ENCODE results near the gene SLC47A2.
"Not testable (repeated sequence)": the region's sequence is repeated elsewhere in the genome, so short reads cannot be mapped to it uniquely, and the experiment has no call there.

SLC47A2 gene, protein sequence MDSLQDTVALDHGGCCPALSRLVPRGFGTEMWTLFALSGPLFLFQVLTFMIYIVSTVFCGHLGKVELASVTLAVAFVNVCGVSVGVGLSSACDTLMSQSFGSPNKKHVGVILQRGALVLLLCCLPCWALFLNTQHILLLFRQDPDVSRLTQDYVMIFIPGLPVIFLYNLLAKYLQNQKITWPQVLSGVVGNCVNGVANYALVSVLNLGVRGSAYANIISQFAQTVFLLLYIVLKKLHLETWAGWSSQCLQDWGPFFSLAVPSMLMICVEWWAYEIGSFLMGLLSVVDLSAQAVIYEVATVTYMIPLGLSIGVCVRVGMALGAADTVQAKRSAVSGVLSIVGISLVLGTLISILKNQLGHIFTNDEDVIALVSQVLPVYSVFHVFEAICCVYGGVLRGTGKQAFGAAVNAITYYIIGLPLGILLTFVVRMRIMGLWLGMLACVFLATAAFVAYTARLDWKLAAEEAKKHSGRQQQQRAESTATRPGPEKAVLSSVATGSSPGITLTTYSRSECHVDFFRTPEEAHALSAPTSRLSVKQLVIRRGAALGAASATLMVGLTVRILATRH

GRCh38 chr17:19716108-19717030 lies at the start of gene SLC47A2:
Gene SLC47A2, minus strand, starts transcription at chr17:19716584. Its CDS starts 29 bp downstream, at chr17:19716555.
- no peak for DNase-seq

DNA sequence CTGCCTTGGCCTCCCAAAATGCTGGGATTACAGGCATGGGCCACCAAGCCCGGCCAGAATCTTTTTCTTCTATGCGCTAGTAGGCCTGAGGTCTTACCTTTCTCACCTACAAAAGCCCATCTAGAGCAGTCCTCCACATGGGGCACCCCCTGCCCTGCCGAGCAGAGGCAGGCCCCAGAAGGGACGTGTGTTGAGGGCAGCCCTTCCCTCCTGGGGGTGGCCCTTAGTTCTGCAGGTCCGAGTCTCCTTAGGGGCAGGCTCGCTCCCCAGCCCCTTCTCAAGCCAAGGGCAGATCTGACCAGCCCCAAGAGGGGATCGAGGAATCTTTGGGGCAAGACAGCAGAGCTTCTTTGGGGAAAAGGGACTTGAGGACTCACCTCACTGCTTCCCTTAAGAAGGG lies 49.6 kb upstream of the SLC47A2 start:
- no peak for DNase-seq

DNA sequence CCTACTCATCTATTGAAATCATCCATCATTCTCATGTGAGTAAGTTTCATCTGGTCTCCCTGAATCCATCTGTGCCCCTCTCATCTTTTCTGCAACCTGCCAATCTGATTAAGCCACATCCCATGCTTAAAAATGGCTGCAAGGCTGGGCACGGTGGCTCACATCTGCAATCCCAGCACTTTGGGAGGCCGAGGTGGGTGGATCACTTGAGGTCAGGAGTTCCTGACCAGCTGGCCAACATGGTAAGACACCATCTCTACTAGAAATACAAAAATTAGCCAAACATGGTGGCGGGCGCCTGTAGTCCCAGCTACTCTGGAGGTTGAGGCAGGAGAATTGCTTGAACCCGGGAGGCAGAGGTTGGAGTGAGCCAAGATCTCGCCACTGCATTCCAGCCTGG lies 47.6 kb upstream of the SLC47A2 start:
- DNase-seq = not testable (repeated sequence)

GRCh38 chr17:19763416-19763815 lies 47.0 kb upstream of the SLC47A2 start:
- no peak for DNase-seq

GRCh38 chr17:19762515-19762961 lies 46.2 kb upstream of the SLC47A2 start:
- peak; percentile 42 for DNase-seq

DNA sequence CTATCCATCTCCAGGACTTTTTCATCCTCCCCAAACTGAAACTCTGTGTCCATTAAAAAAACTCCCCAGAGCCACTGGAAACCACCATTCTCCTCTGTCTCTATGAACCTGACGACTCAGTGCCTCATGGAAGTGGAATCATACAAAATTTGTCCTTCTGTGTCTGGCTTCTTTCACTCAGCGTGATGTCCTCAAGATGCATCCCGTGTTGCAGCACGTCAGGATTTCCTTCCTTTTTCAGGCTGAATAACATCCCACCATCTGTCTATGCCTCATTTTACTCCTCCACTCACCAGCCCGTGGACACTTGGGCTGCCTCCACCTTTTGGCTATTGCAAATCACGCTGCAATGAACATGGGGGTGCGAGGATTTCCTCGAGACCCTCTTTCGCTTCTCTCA lies 44.4 kb upstream of the SLC47A2 start:
- no peak for DNase-seq

DNA sequence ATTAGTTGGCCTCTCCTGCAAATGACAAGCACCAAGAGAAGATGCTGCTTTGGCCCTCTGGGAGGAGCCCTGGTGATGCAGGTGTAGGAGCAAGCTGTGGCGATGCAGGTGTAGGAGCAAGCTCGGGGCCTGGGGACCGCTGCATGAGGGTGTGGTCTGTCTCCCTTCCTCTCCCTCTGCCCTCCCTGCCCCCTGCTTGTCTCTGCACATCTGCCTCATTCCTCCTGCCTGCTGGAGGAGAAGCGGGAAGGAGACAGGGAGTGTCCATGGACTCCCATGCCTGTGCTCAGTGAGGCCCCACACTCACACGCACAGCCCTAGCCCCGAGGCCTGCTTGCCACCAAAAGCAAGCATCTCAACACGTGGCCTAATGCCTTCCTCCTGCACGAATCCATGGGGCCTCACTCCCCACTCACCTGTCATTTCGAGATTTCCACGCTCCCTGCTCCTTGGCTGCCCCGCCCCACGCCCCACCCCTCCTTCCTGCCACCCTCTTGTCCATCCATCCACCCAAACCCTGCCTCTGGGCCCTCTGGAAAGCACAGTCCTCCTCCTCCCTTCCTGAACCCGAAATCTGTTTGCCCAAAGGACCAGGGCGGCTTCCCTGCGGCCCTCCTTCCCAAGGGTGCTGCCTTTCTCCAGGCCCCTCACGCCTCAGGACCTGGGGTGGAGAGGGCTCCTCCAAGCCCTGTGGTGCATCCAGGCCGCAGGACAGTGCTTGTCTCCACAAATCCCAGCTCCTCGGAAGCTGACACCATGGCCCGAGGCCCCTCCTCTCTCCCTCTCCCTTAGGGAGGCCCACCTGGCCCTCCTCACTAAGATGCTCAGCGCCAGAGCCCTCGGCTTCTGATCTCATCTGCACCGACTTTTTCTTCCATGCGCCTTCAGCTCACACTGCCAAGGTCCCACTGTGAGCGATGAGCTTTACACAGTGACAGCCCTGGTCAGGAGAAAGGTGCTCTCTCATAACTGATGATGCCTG lies 43.5 kb upstream of the SLC47A2 start:
- DNase-seq = no peak

- no peak for DNase-seq
These were observed 41.3 kb upstream of the SLC47A2 start for GRCh38 chr17:19757536-19758180.

DNA sequence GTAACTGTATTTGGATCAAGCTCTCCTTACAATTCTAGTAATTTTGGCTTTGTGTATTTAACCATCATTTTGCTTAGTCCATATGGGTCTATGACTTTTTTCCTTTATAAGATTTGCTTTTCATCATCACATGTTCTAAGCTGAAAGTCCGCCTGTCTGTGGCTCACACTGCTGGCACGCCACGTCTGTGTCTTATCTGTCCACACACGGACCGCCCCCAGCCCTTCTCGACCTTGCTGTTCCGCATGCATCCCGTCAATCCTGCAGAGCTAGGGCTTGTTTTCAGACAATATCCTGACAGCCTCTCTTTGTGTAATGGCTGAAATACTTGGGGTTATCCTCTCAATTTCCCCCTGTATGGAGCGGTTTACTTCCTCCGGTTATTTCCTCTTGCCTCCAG lies 40.2 kb upstream of the SLC47A2 start:
- no peak for DNase-seq

DNA sequence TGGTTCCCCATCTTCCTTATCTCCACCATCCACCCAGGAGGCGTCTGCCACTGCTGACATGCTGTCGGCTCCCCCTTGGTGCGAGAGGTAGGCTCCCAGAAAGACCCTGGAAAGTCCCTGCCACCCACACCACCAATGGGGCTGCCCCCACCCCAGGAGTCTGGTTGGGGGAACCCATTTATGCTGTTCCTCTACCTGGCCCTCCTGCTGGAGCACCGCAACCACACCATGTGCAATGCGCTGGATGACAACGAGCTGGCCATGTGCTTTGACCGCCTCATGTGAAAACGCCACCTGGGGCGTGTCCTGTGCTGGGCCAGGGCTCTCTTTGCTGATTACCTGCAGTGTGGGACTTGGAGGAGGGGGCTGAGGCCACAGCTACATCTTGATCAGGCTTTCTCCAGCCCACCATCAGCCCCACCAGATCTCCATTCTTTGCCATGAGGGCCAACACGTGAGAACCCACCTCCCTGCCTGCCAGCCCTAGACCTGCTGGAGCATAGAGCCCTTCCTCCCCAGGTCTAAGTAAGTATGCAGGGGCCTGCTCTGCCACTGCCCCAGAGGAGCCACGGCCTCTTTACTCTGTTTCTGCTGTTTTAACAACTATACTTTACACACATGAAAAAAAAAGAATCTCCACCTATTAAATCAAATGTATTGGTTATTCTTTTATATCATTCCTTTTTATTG lies 39.6 kb upstream of the SLC47A2 start:
- DNase-seq = no peak

DNA sequence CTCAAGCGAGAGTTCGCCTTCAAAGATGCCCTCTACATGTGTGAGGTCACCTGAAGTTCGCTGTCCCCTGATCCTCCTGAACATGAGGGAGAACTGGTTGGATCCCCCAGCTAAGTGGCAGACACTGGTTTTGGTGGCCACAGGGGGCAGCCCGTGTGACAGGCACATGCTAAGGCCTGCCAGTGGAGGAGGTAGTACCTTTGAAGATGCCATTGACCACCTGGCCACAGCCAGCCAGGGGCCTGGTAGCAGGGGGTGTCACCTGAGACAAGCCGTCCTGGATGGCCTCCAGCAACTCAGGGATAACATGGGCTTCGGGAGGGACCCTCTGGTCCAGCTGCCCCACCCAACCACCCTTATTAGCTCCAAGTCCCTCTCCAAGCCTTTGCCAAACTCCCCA lies 39.0 kb upstream of the SLC47A2 start:
- no peak for DNase-seq

- peak; percentile 29 for DNase-seq
These were observed 37.5 kb upstream of the SLC47A2 start for GRCh38 chr17:19753661-19754463.

DNA sequence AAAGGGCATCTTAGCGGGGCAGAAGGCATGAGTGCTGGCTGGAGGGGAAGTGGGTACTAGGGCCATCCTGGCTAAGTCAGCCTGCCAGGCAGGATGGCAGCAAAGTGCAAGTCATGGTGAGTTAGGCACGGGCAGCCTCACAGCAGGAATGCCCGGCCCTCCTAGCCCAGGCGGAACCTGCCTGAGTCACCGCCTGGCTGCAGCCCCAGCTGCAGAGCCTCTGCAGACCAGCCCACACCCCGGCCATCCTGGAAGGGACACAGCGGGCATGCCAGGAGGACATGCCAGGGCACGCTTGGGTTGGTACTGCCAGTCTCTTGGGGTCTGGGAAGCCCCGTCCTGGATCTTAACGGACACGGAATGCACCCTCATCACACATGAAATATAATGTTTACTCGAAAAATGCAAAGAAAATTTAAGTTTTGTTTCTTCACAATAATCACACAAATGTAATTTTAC lies 36.7 kb upstream of the SLC47A2 start:
- DNase-seq = peak; percentile 85

- DNase-seq = no peak
These were observed 36.0 kb upstream of the SLC47A2 start for GRCh38 chr17:19752216-19753050.

DNA sequence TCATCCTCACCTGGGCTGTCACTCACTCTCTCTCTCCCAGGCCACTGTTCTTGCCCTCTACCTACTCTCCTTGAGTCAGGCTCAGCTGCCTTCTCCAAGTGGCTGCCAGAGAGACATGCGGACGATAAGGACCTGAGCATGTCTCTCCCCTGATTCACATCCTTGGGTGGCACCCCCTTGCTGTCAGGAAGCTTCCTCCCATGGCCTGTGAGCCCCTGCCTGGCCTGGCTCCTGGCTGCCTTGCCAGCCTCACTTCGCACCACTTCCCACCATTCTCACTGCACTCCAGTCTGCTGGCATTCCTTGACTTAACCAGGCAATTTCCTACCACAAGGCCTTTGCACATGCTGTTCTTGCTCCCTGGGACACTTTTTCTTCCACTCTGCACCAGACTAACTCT lies 34.5 kb upstream of the SLC47A2 start:
- no peak for DNase-seq

GRCh38 chr17:19750020-19750572 lies 33.7 kb upstream of the SLC47A2 start:
- no peak for DNase-seq

- no peak for DNase-seq
These were observed 32.4 kb upstream of the SLC47A2 start for GRCh38 chr17:19748807-19749193.
